ENCODE measurements around the gene AVL9. TPM values are rescaled to one million over a fixed set of nuclear protein-coding genes. Genes with fewer than 3 reads are reported as not detected.

AVL9 gene
- total and polyA plus RNA-seq, 2 of the 13 experiments (the other 11 are each of a cell fraction or from before 2014, with no cell fraction given), result 29.9 to 48.0 TPM

DNA sequence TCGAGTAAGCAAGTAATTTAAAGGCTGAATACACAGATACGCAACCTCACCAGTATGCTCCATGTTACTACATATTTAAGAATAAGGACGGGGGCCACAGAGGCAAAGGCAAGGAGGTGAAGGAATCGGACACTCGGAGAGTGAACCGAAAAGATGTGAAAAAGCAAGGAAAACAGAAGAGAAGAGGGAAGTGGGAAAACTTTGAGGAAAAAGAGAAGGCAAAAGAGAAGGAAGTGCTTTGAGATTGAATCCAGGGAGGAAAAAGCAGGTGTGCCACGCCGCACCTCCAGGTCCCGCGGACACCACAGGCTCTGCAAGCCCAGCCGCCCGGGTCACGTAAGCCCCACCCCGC, 367 bp upstream of the AVL9 start (continued):
- no peak for TF ChIP-seq RXRB (CRISPR knock-in tag; IDR thresholded peaks at IDR 0.05; ENCODE audit: borderline replicate concordance)
- TF ChIP-seq, protein P1, sequence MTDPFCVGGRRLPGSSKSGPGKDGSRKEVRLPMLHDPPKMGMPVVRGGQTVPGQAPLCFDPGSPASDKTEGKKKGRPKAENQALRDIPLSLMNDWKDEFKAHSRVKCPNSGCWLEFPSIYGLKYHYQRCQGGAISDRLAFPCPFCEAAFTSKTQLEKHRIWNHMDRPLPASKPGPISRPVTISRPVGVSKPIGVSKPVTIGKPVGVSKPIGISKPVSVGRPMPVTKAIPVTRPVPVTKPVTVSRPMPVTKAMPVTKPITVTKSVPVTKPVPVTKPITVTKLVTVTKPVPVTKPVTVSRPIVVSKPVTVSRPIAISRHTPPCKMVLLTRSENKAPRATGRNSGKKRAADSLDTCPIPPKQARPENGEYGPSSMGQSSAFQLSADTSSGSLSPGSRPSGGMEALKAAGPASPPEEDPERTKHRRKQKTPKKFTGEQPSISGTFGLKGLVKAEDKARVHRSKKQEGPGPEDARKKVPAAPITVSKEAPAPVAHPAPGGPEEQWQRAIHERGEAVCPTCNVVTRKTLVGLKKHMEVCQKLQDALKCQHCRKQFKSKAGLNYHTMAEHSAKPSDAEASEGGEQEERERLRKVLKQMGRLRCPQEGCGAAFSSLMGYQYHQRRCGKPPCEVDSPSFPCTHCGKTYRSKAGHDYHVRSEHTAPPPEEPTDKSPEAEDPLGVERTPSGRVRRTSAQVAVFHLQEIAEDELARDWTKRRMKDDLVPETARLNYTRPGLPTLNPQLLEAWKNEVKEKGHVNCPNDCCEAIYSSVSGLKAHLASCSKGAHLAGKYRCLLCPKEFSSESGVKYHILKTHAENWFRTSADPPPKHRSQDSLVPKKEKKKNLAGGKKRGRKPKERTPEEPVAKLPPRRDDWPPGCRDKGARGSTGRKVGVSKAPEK (CRISPR knock-in tag; IDR thresholded peaks at IDR 0.05; ENCODE audit: borderline replicate concordance), result 0 out of 2 replicates have a peak, but pooled peaks have one; percentile 45
- TF ChIP-seq, protein P2, sequence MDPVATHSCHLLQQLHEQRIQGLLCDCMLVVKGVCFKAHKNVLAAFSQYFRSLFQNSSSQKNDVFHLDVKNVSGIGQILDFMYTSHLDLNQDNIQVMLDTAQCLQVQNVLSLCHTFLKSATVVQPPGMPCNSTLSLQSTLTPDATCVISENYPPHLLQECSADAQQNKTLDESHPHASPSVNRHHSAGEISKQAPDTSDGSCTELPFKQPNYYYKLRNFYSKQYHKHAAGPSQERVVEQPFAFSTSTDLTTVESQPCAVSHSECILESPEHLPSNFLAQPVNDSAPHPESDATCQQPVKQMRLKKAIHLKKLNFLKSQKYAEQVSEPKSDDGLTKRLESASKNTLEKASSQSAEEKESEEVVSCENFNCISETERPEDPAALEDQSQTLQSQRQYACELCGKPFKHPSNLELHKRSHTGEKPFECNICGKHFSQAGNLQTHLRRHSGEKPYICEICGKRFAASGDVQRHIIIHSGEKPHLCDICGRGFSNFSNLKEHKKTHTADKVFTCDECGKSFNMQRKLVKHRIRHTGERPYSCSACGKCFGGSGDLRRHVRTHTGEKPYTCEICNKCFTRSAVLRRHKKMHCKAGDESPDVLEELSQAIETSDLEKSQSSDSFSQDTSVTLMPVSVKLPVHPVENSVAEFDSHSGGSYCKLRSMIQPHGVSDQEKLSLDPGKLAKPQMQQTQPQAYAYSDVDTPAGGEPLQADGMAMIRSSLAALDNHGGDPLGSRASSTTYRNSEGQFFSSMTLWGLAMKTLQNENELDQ (CRISPR knock-in tag; IDR thresholded peaks at IDR 0.05; ENCODE audit: borderline replicate concordance), result no peak
- no peak for TF ChIP-seq ZBTB3 (CRISPR knock-in tag; IDR thresholded peaks at IDR 0.05; ENCODE audit: borderline replicate concordance, low read depth)
- TF ChIP-seq ZNF441 (CRISPR knock-in tag; IDR thresholded peaks at IDR 0.05; ENCODE audit: borderline replicate concordance), result no peak
- no peak for TF ChIP-seq GTF2F1 (IDR thresholded peaks at IDR 0.05; ENCODE audit: low read length)
- no peak for TF ChIP-seq ZZZ3 (CRISPR knock-in tag; IDR thresholded peaks at IDR 0.05; ENCODE audit: borderline replicate concordance)
- TF ChIP-seq ATF7-NPFF (CRISPR knock-in tag; IDR thresholded peaks at IDR 0.05; ENCODE audit: low read depth), result no peak
- TF ChIP-seq ZNF12 (CRISPR knock-in tag; IDR thresholded peaks at IDR 0.05), result no peak
- no peak for TF ChIP-seq PAX8 (CRISPR knock-in tag; IDR thresholded peaks at IDR 0.05; ENCODE audit: borderline replicate concordance)
- TF ChIP-seq HOXD1 (CRISPR knock-in tag; IDR thresholded peaks at IDR 0.05), result no peak
- TF ChIP-seq ZNF558 (CRISPR knock-in tag; IDR thresholded peaks at IDR 0.05; ENCODE audit: borderline replicate concordance), result no peak
- TF ChIP-seq, protein P3, sequence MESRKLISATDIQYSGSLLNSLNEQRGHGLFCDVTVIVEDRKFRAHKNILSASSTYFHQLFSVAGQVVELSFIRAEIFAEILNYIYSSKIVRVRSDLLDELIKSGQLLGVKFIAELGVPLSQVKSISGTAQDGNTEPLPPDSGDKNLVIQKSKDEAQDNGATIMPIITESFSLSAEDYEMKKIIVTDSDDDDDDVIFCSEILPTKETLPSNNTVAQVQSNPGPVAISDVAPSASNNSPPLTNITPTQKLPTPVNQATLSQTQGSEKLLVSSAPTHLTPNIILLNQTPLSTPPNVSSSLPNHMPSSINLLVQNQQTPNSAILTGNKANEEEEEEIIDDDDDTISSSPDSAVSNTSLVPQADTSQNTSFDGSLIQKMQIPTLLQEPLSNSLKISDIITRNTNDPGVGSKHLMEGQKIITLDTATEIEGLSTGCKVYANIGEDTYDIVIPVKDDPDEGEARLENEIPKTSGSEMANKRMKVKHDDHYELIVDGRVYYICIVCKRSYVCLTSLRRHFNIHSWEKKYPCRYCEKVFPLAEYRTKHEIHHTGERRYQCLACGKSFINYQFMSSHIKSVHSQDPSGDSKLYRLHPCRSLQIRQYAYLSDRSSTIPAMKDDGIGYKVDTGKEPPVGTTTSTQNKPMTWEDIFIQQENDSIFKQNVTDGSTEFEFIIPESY (CRISPR knock-in tag; IDR thresholded peaks at IDR 0.05), result no peak
- TF ChIP-seq JUN (CRISPR knock-in tag; IDR thresholded peaks at IDR 0.05), result no peak
- TF ChIP-seq FOXJ3 (CRISPR knock-in tag; IDR thresholded peaks at IDR 0.05; ENCODE audit: borderline replicate concordance), result no peak
- no peak for TF ChIP-seq FOXM1 (CRISPR knock-in tag; IDR thresholded peaks at IDR 0.05)
- TF ChIP-seq, protein P4, sequence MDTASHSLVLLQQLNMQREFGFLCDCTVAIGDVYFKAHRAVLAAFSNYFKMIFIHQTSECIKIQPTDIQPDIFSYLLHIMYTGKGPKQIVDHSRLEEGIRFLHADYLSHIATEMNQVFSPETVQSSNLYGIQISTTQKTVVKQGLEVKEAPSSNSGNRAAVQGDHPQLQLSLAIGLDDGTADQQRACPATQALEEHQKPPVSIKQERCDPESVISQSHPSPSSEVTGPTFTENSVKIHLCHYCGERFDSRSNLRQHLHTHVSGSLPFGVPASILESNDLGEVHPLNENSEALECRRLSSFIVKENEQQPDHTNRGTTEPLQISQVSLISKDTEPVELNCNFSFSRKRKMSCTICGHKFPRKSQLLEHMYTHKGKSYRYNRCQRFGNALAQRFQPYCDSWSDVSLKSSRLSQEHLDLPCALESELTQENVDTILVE (CRISPR knock-in tag; IDR thresholded peaks at IDR 0.05), result no peak
- TF ChIP-seq KDM1A (CRISPR knock-in tag; IDR thresholded peaks at IDR 0.05), result no peak
- no peak for TF ChIP-seq ZFP37 (CRISPR knock-in tag; IDR thresholded peaks at IDR 0.05; ENCODE audit: borderline replicate concordance)
- TF ChIP-seq ZNF484 (CRISPR knock-in tag; IDR thresholded peaks at IDR 0.05; ENCODE audit: borderline replicate concordance, low read depth), result no peak
- no peak for TF ChIP-seq LCORL (IDR thresholded peaks at IDR 0.05)
- peak; percentile 2; the same call in 1 of the 2 replicates for TF ChIP-seq LCORL (CRISPR knock-in tag; IDR thresholded peaks at IDR 0.05)
- TF ChIP-seq SMARCE1 (IDR thresholded peaks at IDR 0.05; ENCODE audit: borderline replicate concordance), result no peak
- no peak for TF ChIP-seq NCOA2 (CRISPR knock-in tag; IDR thresholded peaks at IDR 0.05)
- no peak for TF ChIP-seq CEBPG (CRISPR knock-in tag; IDR thresholded peaks at IDR 0.05)

All from HepG2 (cell line).